ENCODE results near the gene LRP3. TPM values are rescaled to one million over a fixed set of nuclear protein-coding genes. Genes with fewer than 3 reads are reported as not detected.

The LRP3 gene
- total RNA-seq, 1 experiment from 2014 or later: 29.0 TPM

GRCh38 chr19:33207903-33208302, 13.8 kb downstream of the LRP3 start:
- no TSS peak for BruUV-seq (replicated peaks)
- CTCF ChIA-PET: no interaction called here
- RAD21 ChIA-PET (ENCODE audit: low non-redundant PET in 1 of 2, low total read pairs in 2 of 2, uncharacterized antibody in 2 of 2, unreplicated experiment in 2 of 2): no interaction called here

More at GRCh38 chr19:33207903-33208302, 13.8 kb downstream of the LRP3 start:
- Histone ChIP-seq H3K27me3 (ENCODE audit: insufficient read depth, low read length) (no peaks in the 10 kb centered on the region), H2AFZ (ENCODE audit: low read depth, low read length, poor library complexity, severe bottlenecking) (no peak overlapping the region), H3K4me2 (ENCODE audit: low read length) (no peak overlapping the region), H3K27ac (ENCODE audit: low read depth, low read length) (no peak overlapping the region), H3K9me2 (ENCODE audit: insufficient read depth) (no peaks in the 10 kb centered on the region), H3K9me3 (ENCODE audit: control insufficient read depth in 1 of 2, insufficient read depth in 1 of 2, low read depth in 1 of 2, low read length in 2 of 2) (no peaks in the 10 kb centered on the region), H3K79me2 (ENCODE audit: insufficient read depth, low read length) (no peaks in the 10 kb centered on the region), H3K36me3 (ENCODE audit: control insufficient read depth in 1 of 2, insufficient read depth in 2 of 2, low read length in 2 of 2) (peaks cover 0 to 4% of the 10 kb centered on the region in 2 experiments; a peak in 2 of 4 replicates), H3K4me1 (ENCODE audit: control insufficient read depth in 1 of 2, insufficient read depth in 2 of 2, low read length in 2 of 2) (no peaks in the 10 kb centered on the region), H3K4me3 (replicated peaks in 1 of 2; ENCODE audit: low read depth in 1 of 2, low read length in 2 of 2) (no peak overlapping the region), H4K20me1 (ENCODE audit: insufficient read depth) (no peaks in the 10 kb centered on the region), H3K9ac (ENCODE audit: low read length) (no peak overlapping the region)
- DNase-seq (ENCODE audit: low read depth, low spot score): no peak
- ATAC-seq: no peak
- TF ChIP-seq SRF (IDR thresholded peaks at IDR 0.05; ENCODE audit: low read depth) (no peak), TCF7L2 (IDR thresholded peaks at IDR 0.05; ENCODE audit: borderline replicate concordance, extremely low read depth, insufficient read depth, insufficient read length) (no peak), EGR1 (IDR thresholded peaks at IDR 0.05; ENCODE audit: low read depth) (no peak), ELF1 (IDR thresholded peaks at IDR 0.05; ENCODE audit: borderline replicate concordance, low read depth) (no peak), CTCF (IDR thresholded peaks at IDR 0.05 in 2 of 3, conservative IDR thresholded peaks at IDR 0.05 in 1 of 3; ENCODE audit: borderline replicate concordance in 1 of 3, insufficient read depth in 1 of 3, low read depth in 2 of 3, low read length in 2 of 3) (no peak), JUND (IDR thresholded peaks at IDR 0.05) (no peak), EZH2 (IDR thresholded peaks at IDR 0.05) (no peak), CBX3 (IDR thresholded peaks at IDR 0.05; ENCODE audit: low read depth) (no peak), RAD21 (IDR thresholded peaks at IDR 0.05; ENCODE audit: low read depth) (no peak), SIN3A (IDR thresholded peaks at IDR 0.05; ENCODE audit: low read depth) (no peak)
- intact Hi-C loops (cut with micrococcal nuclease): no loop called here
- POLR2A ChIA-PET: no interaction called here

All from HCT116 (cell line).